PC-3 (cell line): ENCODE results near the gene ATP8A2.

Experiments
- EZH2 ChIP-seq: fragments of 300-600 bp; sonication (generic); IDR thresholded peaks from one replicate; pipeline ENCODE4 v1.6.1; 2017; ENCODE audit warnings: antibody characterized with exemption, mild to moderate bottlenecking, low read length; ENCODE audit not compliant: unreplicated experiment
- EZH2phosphoT487 ChIP-seq: fragments of 300-600 bp; sonication (generic); IDR thresholded peaks from 2 replicates; pipeline ENCODE4 v1.6.1; 2018; ENCODE audit warnings: mild to moderate bottlenecking, antibody characterized with exemption, low read length, borderline replicate concordance
- TF ChIP-seq, protein P1 (sequence below): fragments of 300-600 bp; sonication (generic); conservative IDR thresholded peaks from 2 replicates; pipeline ENCODE4 v1.5.1; 2017; ENCODE audit warnings: antibody characterized with exemption, low read depth, mild to moderate bottlenecking, low read length

DNA sequence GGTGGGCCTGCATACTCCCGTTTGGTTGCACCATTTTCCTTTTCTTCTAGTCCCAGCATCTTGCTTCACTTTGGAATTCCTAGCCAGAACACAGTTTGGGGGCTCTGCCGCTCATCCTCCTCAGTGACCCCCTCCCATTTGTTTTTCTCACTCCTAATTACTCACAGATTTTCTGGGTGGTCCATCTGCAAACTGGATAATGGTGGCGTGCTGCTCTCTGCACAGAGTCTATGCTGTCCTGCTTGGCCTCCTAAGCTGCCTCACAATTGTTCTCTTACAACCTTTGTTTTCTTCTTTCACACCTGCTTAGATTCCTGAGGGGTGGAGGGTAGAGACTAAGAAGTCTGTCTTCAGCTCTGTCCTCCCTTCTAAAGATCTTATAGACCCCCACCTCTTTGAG is 599.3 kb downstream of the ATP8A2 start:
- TF ChIP-seq EZH2 (no peak), EZH2phosphoT487 (no peak)
- TF ChIP-seq, protein P1, sequence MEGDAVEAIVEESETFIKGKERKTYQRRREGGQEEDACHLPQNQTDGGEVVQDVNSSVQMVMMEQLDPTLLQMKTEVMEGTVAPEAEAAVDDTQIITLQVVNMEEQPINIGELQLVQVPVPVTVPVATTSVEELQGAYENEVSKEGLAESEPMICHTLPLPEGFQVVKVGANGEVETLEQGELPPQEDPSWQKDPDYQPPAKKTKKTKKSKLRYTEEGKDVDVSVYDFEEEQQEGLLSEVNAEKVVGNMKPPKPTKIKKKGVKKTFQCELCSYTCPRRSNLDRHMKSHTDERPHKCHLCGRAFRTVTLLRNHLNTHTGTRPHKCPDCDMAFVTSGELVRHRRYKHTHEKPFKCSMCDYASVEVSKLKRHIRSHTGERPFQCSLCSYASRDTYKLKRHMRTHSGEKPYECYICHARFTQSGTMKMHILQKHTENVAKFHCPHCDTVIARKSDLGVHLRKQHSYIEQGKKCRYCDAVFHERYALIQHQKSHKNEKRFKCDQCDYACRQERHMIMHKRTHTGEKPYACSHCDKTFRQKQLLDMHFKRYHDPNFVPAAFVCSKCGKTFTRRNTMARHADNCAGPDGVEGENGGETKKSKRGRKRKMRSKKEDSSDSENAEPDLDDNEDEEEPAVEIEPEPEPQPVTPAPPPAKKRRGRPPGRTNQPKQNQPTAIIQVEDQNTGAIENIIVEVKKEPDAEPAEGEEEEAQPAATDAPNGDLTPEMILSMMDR = no peak
